ENCODE measurements around the gene C11orf52. TPM values are rescaled to one million over a fixed set of nuclear protein-coding genes. Genes with fewer than 3 reads are reported as not detected.
A peak's percentile ranks its signal among the peaks of the same experiment; 100 is the strongest.

Gene C11orf52
- polyA plus RNA-seq, 2 of the 4 experiments (the other 2 are of a cell fraction), result 0.08 to 0.13 TPM

DNA sequence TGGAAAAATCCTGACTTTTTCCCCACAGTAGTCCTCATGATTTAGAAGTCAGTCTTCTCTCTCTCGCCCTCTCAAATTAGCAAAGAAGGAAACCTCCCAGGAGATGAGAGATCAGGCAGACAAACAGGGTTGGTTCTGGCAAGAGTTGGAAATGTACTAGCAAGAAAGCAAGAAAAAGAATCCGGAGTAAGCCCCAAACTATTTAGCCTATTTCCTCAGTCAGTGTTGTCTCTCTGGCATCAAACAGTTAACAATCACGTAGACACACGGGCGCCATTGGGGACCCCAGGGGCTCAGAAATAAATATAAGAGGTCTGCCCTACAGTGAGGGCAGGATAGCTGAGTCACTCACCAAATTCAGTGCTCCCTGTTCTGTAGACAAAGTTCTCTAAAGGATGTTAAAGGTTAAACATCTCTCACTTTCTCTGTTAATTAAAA is 4.7 kb downstream of the C11orf52 start:
- H3K4me1 ChIP-seq, result peaks cover 44% of the 10 kb centered on the region
- CTCF ChIA-PET, result no interaction called here
- 12% methylated on average over 5 of the region's 5 CpGs for WGBS (ENCODE audit: missing lambda C conversion rate)
- no peaks in the 10 kb centered on the region for H3K9me3 ChIP-seq
- H3K27ac ChIP-seq, result peak overlapping the region; percentile 73 to 92
- no peak overlapping the region for H3K4me3 ChIP-seq
- peak overlapping the region; percentile 66 for H3K4me2 ChIP-seq
- no peak for ATAC-seq
- POLR2A ChIA-PET, result no interaction called here
- FAIRE-seq, result no peak
- no peak for DNase-seq (ENCODE audit: low read depth in 1 of 2, low spot score in 1 of 2)
- TF ChIP-seq ZSCAN20 (CRISPR knock-in tag; IDR thresholded peaks at IDR 0.05), result no peak
- TF ChIP-seq JUN (IDR thresholded peaks at IDR 0.05), result no peak

DNA sequence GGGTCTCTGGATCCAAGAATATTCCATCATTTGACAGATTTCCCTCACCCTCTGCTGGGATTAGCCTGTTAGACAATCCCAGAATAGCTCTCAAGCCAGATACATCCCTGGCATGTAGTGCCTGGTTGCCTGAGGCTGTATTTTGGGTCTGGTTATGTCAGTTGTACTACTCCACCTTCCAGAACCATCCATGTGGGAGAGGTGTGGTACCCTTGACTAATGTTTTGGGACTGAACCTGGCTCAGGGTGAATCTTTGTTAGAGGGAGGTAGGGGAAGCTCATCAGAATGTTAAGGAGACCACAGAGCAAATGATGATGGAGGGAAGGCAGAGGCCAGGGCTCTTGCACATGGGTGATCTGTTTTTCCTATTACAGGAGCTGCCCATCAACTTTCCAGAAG is 5.2 kb downstream of the C11orf52 start:
- no peak overlapping the region for H3K4me3 ChIP-seq
- FAIRE-seq (no peak), ATAC-seq (no peak), DNase-seq (ENCODE audit: low read depth in 1 of 2, low spot score in 1 of 2) (no peak)
- no peak for TF ChIP-seq CHD2 (IDR thresholded peaks at IDR 0.05; ENCODE audit: low read length, partially characterized antibody)
- no peak for TF ChIP-seq KDM1A (IDR thresholded peaks at IDR 0.05; ENCODE audit: low read depth)
- no peak for TF ChIP-seq KDM5A (IDR thresholded peaks at IDR 0.05)
- TF ChIP-seq ESRRA (IDR thresholded peaks at IDR 0.05; ENCODE audit: borderline replicate concordance, low read length), result no peak
- no peak for TF ChIP-seq HOXB5 (CRISPR knock-in tag; IDR thresholded peaks at IDR 0.05)
- TF ChIP-seq CBX8 (IDR thresholded peaks at IDR 0.05), result no peak
- no peak for TF ChIP-seq TP53 (CRISPR knock-in tag; IDR thresholded peaks at IDR 0.05)
- ChIA-PET POLR2A (no interaction called here), CTCF (interaction anchor here (0.9 kb wide), 1 partner anchor 10 kb away, joined by 6 read pairs; no protein-coding TSS in a partner anchor)
- no peaks in the 10 kb centered on the region for H3K9me3 ChIP-seq
- H3K27ac ChIP-seq, result peak overlapping the region; percentile 73 to 92
- peak overlapping the region; percentile 66 for H3K4me2 ChIP-seq
- H3K4me1 ChIP-seq, result peaks cover 44% of the 10 kb centered on the region

DNA sequence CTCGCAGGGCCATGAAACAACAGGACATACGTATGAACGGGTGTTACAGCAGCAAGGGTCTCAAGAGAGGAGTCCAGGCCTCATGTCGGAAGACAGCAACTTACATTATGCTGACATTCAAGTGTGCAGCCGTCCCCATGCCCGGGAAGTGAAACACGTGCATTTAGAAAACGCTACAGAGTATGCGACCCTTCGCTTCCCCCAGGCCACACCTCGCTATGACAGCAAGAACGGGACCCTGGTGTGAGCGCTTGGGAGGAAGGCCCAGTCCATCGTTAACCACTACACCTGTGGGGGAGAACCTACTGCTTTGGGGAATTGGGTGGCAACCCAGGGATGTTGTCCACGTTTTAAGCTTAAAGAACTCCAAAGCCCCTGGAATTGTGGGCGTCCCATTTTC is 7.2 kb downstream of the C11orf52 start:
- ATAC-seq (no peak), DNase-seq (ENCODE audit: low read depth in 1 of 2, low spot score in 1 of 2) (no peak), FAIRE-seq (no peak)
- POLR2A ChIA-PET, result interaction anchor here (0.9 to 1.7 kb wide), 9 partner anchors 10 to 161 kb away, joined by 3 to 17 read pairs (median 5); partner anchors contain the start of genes CRYAB, DIXDC1, SDHD and TIMM8B
- Histone ChIP-seq H3K4me1 (peaks cover 44% of the 10 kb centered on the region), H3K27ac (peak overlapping the region; percentile 73 to 92), H3K4me2 (peak overlapping the region; percentile 63), H3K9me3 (no peaks in the 10 kb centered on the region), H3K4me3 (no peak overlapping the region; the same call in 2 of the 3 replicates)
- WGBS (ENCODE audit: missing lambda C conversion rate), result 95% methylated on average over 16 of the region's 16 CpGs
- CTCF ChIA-PET, result interaction anchor here (1.0 to 12.2 kb wide), 4 partner anchors 10 to 55 kb away, joined by 3 to 172 read pairs (median 6); no protein-coding TSS in a partner anchor
- TF ChIP-seq PBX3 (IDR thresholded peaks at IDR 0.05) (no peak), RNF2 (IDR thresholded peaks at IDR 0.05; ENCODE audit: borderline replicate concordance, low read depth) (no peak), HEYL (CRISPR knock-in tag; IDR thresholded peaks at IDR 0.05) (no peak), FOSL2 (IDR thresholded peaks at IDR 0.05) (no peak), FOSL2 (CRISPR knock-in tag; IDR thresholded peaks at IDR 0.05) (no peak), SMC3 (IDR thresholded peaks at IDR 0.05) (no peak), EP300 (IDR thresholded peaks at IDR 0.05) (no peak), ESRRA (IDR thresholded peaks at IDR 0.05; ENCODE audit: borderline replicate concordance, low read length) (no peak), CBX2 (IDR thresholded peaks at IDR 0.05; ENCODE audit: borderline replicate concordance, low read depth) (no peak), NR3C1 (IDR thresholded peaks at IDR 0.05) (no peak), HMGXB4 (CRISPR knock-in tag; IDR thresholded peaks at IDR 0.05; ENCODE audit: borderline replicate concordance) (no peak), ZC3H11A (IDR thresholded peaks at IDR 0.05) (no peak), CEBPB (IDR thresholded peaks at IDR 0.05) (no peak), ZNF302 (CRISPR knock-in tag; IDR thresholded peaks at IDR 0.05) (no peak), KDM1A (IDR thresholded peaks at IDR 0.05; ENCODE audit: low read depth) (no peak), BCL3 (IDR thresholded peaks at IDR 0.05) (no peak), PHF8 (IDR thresholded peaks at IDR 0.05; ENCODE audit: borderline replicate concordance, low read depth) (no peak)
- TF ChIP-seq, protein P1, sequence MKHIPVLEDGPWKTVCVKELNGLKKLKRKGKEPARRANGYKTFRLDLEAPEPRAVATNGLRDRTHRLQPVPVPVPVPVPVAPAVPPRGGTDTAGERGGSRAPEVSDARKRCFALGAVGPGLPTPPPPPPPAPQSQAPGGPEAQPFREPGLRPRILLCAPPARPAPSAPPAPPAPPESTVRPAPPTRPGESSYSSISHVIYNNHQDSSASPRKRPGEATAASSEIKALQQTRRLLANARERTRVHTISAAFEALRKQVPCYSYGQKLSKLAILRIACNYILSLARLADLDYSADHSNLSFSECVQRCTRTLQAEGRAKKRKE (CRISPR knock-in tag; IDR thresholded peaks at IDR 0.05; ENCODE audit: low read depth), result no peak
